Measurements from ENCODE around the gene GAS2L1.

DNA sequence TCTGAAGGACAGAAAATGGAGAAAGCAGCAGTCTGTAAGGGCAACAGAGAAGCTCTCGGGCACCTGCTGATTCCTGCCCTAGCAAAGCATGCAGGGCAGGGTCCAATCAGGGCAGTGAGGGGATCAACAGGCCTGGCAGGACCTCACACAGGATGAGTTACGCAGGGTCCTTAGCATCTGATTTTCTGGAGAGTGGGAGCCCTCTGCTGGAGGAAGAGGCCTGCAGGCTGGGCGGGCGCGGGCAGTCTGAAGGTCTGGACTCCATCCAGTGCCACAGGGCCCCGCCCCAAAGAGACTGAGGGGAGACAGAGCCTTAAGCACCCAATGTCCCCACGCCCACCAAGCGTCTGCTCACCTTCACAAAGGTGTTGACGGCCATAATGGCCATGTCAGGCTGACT is 53.0 kb downstream of the GAS2L1 start:
- TF ChIP-seq CTCF (optimal IDR thresholded peaks at IDR 0.05 in 1 of 3, IDR thresholded peaks at IDR 0.05 in 1 of 3, conservative IDR thresholded peaks at IDR 0.05 in 1 of 3; ENCODE audit: extremely low read depth in 1 of 3, insufficient read depth in 2 of 3, low read length in 3 of 3) = peak; percentile 42 to 66 (median 49)
- TF ChIP-seq EZH2 (IDR thresholded peaks at IDR 0.05; ENCODE audit: low read length) = no peak
